Activated CD8-positive, alpha-beta memory T cell treated with anti-CD3 and anti-CD28 coated beads, Interleukin-2, amount 50 U/mL, for 48 hours (primary cell): Measurements from ENCODE around the gene KCNJ5.

Experiments
- DNase-seq: peaks from one replicate; pipeline ENCODE4 v3.0.0-alpha.2; 2020

The KCNJ5 gene

DNA sequence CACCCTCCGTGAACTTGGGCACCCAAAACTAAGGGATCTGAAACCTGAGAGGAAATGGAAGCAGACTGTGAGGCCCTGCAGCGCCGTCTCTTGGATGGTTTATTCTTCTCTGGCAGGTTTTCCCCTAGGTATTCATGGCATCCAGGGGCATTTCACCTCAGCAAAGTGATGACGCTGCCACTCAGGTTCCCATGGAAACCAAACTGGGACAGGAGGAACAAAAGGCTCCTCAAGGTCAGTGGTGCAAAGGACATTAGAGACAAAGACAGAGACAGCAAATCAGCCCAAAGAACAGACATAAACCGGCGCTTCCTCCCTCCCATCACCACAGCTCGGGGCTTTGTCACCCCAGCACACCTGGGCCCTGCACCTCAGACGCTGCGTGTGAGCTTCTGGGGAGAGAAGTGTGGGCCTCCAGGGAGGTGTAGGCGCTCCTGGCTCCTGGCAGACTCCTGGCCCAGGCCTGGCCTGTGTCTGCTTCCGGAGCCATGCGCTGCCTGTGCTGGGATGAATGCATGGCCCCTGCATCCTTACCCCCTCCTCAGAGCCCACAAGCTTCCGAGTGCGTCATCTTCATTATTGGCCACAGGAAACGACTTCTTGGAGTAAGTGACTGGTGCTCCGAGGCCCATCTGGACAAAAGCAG is 45.6 kb downstream of the KCNJ5 start:
- no peak for DNase-seq

DNA sequence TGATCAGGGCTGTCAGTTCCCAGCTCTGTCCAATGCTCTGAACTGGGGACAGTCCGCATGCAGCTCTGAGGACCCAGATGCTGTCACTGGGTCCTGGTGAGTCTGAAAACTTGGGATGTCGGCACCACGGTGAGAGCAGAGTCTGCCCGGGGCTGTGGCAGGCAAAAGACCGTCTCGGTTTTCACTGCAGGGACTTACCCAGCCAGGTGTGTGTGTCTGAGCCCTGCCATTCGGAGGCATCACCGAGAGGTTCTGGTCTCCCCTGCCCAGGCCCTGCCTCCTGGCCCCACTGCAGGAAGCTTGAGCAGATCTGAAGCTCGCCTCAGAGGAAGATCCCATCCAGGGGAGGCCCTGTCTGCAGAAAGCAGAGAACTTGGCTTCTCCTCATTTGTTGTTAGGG is 46.3 kb downstream of the KCNJ5 start:
- DNase-seq, result no peak

DNA sequence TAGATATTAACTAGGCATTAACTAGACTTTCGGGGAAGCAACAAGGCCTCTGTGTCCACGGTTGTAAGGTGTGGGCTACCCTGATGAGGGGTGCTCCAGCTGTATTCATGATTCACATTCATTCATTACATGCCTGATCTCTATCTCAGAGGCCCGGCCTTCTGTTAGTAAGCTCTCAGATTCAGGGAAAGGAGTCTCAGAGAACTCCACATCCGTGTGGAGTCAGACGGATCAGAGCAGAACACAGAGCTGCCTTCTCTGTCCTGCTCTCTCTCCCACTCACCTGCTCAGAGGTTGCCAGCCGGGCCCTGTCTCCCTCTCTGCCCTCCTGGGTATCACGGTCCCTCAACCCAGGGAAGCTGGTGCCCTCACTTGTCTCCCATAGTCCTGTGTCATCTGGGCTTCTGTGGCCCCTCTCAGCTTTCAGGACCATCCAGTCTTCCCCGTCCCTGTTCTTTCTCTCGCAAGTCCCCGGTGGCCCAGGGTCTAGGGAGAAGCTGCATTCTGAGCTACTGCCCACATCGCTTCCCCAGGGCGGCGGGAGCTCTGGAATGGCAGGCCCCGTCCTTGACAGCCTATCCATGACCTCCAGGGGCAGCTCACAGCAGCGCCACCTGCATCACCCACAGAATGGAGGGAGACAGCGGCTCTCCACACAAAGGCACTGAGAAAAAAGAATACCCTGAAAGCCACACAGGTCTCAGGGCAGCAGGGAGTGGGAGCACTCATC is 47.2 kb downstream of the KCNJ5 start:
- no peak for DNase-seq

DNA sequence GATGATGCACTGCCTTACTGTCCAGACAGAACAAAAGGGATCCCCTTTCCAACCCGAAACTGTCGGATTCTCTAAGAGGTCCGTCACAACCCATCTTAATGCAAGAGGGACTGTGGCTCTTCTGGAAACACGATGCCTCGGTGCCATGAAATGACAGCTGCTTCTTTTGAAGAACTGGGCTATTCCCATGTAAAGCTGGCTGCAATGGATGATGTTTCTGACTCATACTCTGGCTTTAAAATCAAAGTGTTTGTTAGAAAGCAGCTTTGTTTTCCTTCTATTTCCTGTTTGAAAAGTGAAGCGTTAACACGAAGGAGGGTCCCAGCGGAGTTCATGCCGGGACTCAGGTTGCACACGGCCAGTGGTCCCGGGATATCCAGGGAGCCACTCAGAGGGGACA is 48.4 kb downstream of the KCNJ5 start:
- no peak for DNase-seq

DNA sequence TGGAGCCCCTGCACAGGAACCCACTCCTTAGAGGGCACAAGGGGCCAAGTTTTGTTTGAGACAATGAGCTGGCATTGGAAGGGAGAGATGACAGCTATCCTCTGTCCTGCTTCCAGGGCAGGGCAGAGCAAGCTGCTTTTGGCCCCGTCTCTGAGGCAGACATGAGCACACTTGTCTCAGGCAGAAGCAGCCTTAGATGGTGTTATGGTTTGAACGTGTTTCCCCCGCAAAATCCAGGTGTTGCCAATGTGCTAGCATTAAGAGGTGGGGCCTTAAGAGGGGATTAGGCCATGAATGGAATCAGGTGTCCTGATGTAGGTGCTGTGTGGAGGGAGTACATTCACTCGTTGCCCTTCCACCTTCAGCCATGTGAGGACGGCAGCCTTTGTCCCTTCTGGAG is 49.0 kb downstream of the KCNJ5 start:
- DNase-seq, result no peak

DNA sequence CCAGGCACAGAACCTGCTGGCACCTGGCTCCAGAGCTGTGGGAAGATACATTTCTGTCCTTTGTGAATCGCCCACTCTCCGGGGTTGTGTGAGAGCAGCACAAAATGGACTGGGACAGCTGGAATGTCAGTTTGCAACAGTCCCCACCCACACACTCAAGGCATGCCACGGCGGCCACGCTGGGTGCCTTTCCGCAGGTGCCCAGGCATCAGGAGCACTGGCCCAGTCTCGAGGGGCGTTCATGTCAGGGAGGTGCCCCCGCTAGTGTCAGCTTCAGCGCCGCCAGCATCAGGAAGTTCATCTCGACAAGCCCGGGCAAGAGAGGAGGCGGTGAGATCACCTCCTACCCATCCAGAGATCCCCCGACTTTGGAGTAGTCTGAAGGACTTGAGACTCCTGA is 49.4 kb downstream of the KCNJ5 start:
- DNase-seq, result no peak

DNA sequence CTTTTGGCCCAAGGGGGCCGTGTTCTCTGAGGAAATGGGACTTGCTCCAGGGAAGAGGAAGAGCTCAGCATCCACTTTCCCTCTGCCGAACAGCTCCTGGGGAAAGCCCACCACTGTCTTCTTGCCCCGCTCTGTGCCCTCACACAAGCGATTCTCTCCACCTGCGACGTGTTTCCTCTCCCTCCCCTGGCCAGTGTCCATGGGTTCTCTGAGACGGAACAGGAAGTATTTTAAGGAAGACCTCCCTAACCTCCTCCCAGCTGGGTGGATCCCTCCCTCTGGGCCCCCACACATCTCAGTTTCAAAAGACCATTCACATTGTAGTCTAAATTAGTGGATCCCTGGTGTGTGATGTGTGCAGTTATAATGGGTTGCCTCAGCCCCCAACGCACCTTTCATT is 50.0 kb downstream of the KCNJ5 start:
- DNase-seq, result no peak

DNA sequence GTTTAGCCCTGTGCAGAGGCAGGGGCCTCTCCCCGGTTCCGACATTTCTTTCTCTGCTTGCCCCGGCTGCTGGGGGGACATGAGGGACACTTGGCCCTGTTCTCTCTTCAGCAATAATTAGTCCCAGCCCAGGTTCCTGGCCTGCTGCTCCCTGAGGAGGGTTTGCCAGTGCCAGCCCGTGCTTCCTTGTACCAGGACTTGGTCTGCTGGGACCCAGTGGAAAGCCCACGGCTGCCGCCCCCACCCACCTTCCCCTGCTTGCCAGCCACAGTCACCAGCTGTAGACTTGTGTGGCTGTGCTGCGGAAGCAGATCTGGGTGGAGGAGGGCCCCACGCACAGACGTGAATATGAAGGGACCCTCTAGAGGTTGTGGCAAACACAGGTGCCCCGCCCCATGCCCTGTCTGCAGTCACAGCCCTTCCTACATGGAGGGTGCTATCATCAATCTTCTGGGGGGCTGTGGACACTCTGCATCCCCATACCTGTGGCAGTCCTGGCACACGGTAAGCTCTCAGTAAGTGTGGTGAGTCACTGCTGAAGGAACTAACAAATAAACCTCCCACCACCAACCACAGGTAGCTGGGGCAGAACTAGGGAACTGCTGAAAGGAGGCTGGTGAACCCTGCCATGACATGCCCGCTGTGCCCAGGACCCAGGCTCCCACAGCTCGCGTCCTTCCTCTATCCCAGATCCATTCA is 50.6 kb downstream of the KCNJ5 start:
- DNase-seq, result no peak

DNA sequence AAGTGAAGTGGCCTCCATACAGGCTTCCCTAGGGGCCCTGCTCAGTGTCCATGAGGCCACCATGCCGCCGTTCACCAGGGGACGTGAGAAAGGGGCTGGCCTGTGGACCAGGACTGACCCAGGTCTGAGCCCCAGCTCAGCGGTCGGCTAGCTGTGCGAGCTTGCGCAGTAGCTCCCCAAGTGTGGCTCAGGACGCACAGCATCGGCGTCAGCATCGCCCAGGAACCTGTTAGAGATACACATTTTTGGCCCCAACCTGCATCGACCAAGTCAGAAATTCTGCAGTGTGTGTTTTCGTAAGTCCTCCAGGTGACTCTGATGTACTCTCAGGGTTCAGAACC is 51.1 kb downstream of the KCNJ5 start:
- DNase-seq, result no peak

DNA sequence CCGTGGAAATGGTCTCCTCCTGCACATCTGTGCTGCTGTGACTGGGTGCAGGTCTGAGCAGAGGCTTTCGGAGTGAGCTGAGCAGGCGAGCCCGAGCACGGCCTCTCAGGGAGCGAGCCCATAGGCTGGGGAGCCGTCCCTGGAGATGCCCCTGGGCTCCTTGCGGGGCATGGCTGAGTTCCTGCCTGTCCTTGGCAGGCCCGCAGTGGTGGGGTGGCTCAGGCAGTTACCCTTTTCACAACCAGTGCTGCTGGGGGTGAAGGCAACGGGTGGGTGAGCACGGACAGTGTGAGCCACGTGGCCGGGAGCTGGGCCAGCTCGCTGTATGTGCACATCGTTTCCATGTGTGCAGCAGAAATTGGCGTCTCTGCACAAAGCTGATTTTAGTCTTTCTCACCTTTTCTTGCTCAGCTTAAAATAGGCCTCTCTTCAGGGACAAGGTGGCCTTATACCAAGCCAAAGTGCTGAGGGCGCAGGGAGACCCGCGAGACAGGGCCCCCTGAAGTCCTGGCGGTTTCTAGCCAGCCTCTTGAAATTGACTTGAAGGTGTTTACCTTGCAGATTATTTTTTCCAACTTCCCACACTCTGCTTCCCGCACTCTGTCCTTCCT is 51.8 kb downstream of the KCNJ5 start, which contains the start of gene TP53AIP1:
Gene TP53AIP1 (minus strand): TSS at position 55 of the 611 bp plus-strand sequence. CDS start 5,053 bp downstream, outside the sequence.
- DNase-seq, result no peak

DNA sequence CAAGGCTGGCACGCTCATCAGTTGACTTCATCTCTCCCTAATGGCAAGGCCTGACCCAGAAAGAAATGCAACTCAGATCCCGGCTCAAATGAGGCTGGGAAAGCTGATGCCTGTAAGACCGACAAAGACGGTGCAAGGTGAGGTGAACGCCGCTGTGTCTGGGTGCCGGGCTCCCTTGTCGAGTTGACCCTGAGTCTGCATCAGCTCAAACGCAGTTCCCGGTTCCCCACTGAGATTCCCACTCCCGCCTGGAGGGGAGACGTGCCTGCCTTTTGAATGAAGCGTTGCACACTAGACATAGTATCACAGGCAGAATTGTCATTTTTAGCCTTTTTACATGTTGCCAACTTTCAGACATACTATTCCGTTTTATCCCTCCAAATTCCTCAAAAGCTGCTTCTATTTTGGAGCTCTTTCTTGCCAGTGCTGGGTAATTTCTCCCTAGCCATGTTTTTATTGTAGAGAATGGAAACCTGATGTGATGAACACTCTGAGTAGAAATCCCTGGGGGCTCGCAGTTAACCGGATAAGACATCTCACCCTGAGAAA is 52.3 kb downstream of the KCNJ5 start:
- no peak for DNase-seq

DNA sequence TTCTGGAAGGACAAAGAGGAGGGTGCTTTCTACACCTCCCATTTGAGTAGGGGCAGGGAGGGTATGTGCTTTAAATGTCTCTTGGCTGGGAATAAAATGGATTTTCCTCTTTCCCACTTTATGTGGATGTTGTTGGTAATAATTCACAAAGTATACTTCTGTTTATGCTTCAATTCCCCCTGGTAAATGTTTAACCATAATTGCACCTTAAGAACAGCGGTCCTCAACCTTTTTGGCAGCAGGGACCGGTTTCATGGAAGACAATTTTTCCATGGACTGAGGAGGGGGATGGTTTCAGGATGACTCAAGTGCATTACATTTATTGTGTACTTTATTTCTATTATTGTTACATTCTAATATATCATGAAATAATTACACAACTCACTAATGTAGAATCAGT is 55.5 kb downstream of the KCNJ5 start:
- DNase-seq, result no peak

DNA sequence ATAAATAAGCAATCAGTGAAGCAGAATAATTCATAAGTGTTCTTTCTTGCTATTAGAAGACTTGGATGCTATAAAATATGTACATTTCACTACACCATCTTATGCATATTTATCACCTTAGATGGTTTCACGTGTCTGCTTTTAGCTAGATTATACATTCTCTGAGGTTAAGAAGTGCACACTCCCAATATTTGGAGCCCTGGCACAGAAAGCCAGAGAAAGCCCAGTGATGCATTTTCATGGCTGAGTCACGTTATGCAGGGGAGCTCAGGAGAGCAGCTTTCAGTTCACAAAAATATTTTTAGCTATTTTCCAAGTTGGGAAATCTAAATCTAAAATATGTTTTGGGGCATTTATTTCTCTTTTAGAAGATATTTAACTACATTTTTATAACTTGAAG is 56.6 kb downstream of the KCNJ5 start:
- DNase-seq, result no peak

DNA sequence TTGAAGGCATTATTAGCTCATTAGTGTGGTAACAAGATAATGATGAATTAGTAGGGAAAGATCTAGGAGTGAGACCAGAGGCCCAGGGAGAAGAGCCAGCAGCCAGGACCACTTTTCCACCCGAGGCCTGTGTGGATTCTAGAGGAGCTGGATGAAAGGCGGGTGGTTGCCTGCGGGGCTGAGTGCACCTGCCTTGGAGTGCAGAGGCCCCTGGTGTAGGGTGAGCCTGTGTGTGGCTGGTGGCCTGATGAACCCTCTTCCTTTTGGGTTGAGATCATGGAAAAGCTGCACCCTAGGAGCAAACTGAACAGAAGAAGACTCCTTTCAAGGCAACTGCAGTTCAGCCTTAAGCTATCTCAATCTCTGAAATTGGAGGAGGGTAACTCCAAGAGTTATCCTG is 57.4 kb downstream of the KCNJ5 start:
- no peak for DNase-seq

DNA sequence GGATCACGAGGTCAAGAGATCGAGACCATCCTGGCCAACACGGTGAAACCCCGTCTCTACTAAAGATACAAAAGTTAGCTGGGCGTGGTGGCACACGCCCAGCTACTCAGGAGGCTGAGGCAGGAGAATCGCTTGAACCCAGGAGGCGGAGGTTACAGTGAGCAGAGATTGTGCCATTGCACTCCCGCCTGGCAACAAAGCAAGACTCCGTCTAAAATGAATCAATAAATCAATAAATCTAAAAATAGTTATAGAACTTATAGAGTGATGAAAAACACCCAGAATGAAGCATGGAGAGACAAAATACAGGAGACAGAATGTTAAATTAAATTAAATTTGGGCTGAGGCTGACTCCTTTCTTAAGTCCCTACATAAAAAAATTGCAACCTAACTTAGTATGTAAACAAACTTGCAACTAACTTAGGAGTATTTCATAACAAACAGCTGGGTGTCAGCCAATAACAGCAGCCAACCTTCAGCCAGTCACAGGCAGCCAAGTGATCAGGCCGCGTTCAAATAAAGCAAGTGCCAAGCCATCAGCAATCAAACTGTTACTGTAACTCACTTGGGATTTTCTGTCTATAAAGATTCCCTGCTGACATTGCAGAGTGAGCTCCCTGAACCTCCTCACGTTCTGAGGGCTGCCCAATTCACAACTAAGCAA is 58.8 kb downstream of the KCNJ5 start:
- DNase-seq, result no peak

DNA sequence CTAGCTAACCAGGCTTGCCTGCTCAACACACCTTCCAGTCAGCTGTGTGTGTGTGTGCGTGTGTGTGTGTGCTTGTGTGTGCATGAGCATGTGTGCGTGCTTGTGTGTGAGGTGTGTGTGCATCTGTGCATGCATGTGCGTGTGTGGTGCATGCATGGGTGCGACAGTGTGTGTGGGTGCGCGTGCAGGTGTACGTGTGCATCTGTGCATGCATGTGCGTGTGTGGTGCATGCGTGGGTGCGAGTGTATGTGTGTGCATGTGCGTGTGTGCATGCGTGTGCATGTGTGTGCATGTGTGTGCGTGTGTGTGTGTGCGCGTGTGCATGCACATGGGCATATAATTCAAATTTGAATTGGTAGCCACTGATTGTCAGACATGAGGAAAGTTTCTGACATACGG is 62.0 kb downstream of the KCNJ5 start:
- DNase-seq, result no peak

DNA sequence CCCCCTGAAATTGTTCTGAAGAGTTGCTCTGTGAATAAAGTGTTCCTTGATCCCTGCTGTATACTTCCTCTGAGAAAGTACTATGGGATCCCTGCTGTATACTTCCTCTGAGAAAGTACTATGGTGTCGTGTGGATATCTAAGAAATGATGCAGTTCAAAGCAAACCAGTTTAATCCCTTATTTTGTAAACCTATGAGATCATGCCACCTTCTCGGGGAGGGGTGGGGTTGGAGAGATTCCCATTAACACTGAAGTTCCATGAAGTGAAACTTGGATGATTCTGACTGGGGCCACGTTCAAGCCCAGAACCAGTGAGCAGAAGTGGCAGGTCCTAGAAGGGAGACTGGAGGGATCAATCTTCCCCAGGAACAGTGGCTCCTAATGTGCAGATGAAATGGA is 64.5 kb downstream of the KCNJ5 start:
- no peak for DNase-seq

DNA sequence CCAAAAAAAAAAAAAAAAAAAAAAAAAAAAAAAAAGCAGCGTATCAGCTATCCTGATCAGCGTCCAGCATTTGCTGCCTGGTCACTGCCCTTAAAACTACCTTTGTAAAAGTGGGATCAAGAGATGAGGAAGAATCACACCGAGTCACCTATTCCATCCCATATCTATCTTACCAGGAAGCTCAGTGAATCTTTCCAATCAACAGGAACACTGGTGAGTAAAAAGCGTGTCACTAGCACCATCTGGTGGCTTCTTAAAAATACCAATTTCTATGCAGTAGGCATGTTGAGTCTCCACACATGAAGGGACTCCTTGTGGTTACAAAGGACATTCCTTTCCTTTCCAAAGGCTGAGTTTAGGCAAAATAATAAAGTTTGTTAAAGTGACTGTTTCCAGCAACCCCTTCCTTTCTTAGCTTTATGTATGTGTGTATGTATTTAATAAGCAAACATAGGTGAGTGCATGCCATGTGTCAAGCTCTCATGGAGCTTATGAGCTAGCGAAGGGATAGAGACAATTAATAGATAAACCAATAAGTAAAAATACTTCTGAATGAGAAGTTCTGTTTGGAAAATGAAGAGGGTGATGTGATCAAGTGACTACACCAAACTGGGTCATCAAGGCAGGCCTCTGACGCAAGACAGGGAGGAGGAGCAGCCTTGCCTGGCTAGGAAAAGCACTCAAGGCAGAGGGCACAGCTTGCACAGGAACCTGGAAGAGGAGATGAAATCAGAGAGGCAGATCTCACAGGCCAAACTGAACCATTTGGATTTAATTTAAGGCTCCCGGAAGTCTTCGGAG is 65.4 kb downstream of the KCNJ5 start:
- DNase-seq, result no peak

DNA sequence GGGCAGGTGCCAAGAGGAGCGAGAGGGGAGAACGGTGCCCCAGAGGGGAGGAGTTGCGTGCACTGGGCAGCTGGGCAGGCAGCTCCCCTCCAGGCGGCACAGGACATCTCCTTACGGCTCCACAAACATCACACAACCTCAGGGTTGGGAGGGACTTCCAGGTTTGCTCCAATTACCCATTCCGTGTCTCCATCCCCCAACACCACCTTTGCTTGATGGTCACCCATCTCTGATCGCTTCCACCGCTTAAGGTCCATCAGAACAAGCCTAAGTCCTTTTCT is 66.0 kb downstream of the KCNJ5 start:
- DNase-seq, result no peak

DNA sequence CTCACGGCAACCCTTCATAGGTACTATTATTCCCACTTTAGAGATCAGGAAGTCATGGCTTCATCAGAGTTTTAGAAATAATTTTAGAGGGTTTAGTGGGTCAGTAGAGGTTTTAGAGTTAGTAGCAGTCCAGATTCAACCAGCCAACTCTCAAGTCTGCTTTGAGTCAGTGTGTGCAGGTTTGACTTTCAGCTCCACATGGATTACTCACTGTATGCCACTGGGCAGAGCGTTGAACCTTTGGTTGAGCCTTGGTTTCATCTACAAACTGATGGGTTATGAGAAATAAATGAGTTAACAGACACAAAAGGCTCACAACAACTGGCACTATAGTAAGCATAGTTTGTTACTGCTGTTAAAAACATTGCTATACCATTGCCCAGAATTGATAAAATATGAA is 70.5 kb downstream of the KCNJ5 start:
- no peak for DNase-seq

DNA sequence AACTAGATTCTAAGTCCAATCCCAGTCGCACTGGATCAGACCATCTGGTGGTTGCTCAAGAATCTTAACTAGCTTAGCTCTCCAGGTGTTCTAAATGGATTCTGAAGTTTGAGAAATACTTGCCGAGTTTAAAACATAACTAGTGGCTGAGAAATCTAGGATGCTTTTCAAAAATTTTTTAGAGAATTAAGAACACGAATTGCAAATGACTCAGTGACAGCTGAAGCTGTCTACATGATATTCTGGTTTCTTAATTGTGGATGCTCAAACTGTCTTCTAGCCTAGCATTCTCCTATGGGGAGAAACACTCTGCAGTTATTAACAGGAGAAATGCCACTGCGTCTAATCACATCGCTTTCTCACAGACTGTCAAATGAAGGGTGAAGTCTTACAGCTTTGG is 71.7 kb downstream of the KCNJ5 start:
- DNase-seq, result no peak

DNA sequence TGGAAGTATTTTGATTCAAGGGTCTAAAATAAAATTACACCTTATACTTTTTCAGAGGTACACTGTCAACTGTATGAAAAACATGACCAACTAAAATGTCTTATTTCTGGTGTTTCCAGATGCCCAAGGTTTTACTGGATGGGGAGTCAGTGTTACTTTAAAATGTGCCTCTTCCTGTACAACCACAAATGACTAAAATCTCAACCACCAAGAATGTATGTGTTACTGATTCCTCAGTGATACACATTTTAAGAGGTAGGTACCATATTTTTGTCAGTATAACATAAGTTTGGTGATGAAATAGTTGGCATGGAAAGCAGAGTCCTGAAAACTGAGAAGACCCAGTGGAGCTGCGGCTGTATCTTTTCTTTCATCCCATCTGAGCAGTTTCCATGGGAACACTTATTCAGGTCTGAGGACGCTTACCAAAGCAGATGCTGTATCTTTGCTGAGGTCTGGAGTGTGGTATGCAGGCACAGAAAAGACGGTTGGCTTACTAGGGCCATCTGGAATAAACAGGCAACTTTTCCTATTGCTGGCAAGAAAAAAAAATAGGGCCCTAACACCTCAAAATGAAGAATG is 72.7 kb downstream of the KCNJ5 start:
- DNase-seq, result no peak
